Stimulated activated CD8-positive, alpha-beta memory T cell treated with anti-CD3 and anti-CD28 coated beads, Interleukin-7, amount 100 ng/mL, for 48 hours (primary cell): ENCODE measurements around the gene ERI3.

Experiments used
- DNase-seq, 2 donors: peaks; one replicate each; pipeline ENCODE4 v3.0.0-alpha.2; 2020; ENCODE audit warnings: low read depth in 1 of 2; ENCODE audit errors: extremely low read depth in 1 of 2

The ERI3 gene

GRCh38 chr1:44354840-44355581, at the start of gene ERI3:
TSS of gene ERI3 (minus strand) at chr1:44355257. CDS start at chr1:44355026, 231 bp downstream.
- peak; percentile 91 to 95 for DNase-seq

- no peak for DNase-seq
Measured at GRCh38 chr1:44401256-44402228, 46.5 kb upstream of the ERI3 start.

GRCh38 chr1:44390277-44390676, 35.2 kb upstream of the ERI3 start:
- no peak for DNase-seq

- no peak for DNase-seq
Measured at GRCh38 chr1:44389437-44389836, 34.4 kb upstream of the ERI3 start.

GRCh38 chr1:44388551-44388950, 33.5 kb upstream of the ERI3 start:
- no peak for DNase-seq

- no peak for DNase-seq
Measured at GRCh38 chr1:44380666-44381177, 25.7 kb upstream of the ERI3 start.

- no peak for DNase-seq
Measured at GRCh38 chr1:44377925-44378784, 23.1 kb upstream of the ERI3 start.

- no peak for DNase-seq
Measured at GRCh38 chr1:44375547-44375946, 20.5 kb upstream of the ERI3 start.

- DNase-seq = no peak
Measured at GRCh38 chr1:44371206-44371605, 16.1 kb upstream of the ERI3 start.

- DNase-seq = no peak
Measured at GRCh38 chr1:44368471-44369151, 13.6 kb upstream of the ERI3 start.

GRCh38 chr1:44367944-44368343, 12.9 kb upstream of the ERI3 start:
- no peak for DNase-seq

- DNase-seq = no peak
Measured at GRCh38 chr1:44366371-44366975, 11.4 kb upstream of the ERI3 start.

GRCh38 chr1:44361478-44361877, 6.4 kb upstream of the ERI3 start:
- DNase-seq = no peak

GRCh38 chr1:44359234-44359935, 4.3 kb upstream of the ERI3 start:
- no peak for DNase-seq

- DNase-seq = no peak
Measured at GRCh38 chr1:44357710-44358109, 2.7 kb upstream of the ERI3 start.

- DNase-seq = no peak
Measured at GRCh38 chr1:44355582-44356305, 687 bp upstream of the ERI3 start.

GRCh38 chr1:44354268-44354839, 703 bp downstream of the ERI3 start:
- no peak for DNase-seq

GRCh38 chr1:44353604-44354003, 1.5 kb downstream of the ERI3 start:
- no peak for DNase-seq
